ENCODE measurements around the gene DHX35. TPM values are rescaled to one million over a fixed set of nuclear protein-coding genes. Genes with fewer than 3 reads are reported as not detected.
"Not testable (repeated sequence)": the region's sequence is repeated elsewhere in the genome, so short reads cannot be mapped to it uniquely, and the experiment has no call there.

The DHX35 gene
- total RNA-seq, 4 donors from 2014 or later, result 6.6 to 16.8 (median 11.0) TPM

DNA sequence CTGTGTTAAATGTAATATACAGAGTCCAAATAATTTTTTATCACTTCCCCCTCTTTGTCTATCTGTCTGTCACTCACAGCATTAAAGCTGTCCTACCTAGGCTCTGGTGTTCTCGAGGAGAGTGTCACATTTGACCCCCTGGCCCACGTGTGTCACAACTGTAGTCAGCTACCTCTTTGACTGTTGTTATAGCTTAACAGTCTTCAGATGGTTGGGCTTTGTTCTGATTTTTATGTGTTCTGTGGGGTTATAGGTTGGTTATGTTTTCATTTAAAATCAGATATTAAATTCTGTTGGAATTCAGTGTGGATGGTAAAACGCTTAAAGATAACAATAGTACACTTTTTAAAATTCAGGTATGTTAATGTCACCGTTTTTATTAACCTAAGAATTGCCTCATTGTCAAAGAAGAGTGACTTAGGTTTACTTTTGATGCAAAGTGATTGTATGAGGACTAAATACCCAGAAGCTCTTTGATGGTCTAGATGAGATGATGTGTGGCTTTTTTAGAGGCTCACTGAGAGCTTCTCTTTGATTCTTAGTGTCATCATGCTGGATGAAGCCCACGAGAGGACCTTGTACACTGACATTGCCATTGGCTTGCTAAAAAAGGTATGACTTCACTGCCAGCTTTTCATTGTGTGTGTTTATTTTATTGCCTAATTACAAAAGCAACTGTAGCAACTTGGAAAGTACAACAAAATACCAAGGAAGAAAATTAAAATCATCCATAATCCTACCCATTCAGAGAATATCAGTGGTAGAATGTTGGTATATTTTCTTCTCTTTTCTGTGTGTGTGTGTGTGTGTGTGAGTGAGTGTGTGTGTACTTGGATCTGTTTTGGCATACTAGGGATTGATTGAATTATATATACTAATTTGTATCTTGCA, 29.9 kb downstream of the DHX35 start:
- intact Hi-C loops (cut with DNase I; ENCODE audit: low total_unique reads), result no loop called here
- 73 to 78% methylated on average over 5 of the region's 5 CpGs for WGBS, 2 donors
- no peak for DNase-seq (ENCODE audit: low spot score in 2 of 2)
- TF ChIP-seq POLR2A (IDR thresholded peaks at IDR 0.05), result no peak
- TF ChIP-seq, protein P1, sequence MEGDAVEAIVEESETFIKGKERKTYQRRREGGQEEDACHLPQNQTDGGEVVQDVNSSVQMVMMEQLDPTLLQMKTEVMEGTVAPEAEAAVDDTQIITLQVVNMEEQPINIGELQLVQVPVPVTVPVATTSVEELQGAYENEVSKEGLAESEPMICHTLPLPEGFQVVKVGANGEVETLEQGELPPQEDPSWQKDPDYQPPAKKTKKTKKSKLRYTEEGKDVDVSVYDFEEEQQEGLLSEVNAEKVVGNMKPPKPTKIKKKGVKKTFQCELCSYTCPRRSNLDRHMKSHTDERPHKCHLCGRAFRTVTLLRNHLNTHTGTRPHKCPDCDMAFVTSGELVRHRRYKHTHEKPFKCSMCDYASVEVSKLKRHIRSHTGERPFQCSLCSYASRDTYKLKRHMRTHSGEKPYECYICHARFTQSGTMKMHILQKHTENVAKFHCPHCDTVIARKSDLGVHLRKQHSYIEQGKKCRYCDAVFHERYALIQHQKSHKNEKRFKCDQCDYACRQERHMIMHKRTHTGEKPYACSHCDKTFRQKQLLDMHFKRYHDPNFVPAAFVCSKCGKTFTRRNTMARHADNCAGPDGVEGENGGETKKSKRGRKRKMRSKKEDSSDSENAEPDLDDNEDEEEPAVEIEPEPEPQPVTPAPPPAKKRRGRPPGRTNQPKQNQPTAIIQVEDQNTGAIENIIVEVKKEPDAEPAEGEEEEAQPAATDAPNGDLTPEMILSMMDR (IDR thresholded peaks at IDR 0.05), result no peak
- no peak overlapping the region for H3K4me3 ChIP-seq (ENCODE audit: low read depth, poor library complexity, severe bottlenecking)

DNA sequence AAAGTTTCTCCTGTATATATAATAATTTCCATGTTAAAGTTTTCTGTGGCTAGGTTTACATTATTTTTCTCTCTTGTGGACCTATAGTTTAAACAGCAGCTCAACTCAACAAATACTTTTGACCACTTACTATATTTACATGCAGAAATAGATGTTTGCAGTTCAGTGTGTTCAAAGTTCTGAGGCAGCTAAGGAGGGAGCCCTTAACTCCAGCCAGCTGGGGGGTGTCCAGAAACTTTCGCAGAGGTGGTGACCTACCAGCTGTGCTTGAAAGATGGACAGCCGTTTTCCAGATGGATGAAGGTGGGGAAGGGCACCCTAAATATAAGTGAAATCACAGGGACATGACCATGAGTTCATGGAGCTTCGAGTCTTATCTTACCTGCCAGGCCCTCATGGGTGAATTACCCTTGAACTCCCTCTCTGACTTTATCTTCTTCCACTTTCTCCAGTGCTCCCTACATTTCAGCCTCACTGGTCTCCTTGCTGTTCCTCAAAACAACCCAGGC, 33.4 kb downstream of the DHX35 start:
- 91 to 92% methylated on average over 3 of the region's 3 CpGs for WGBS, 2 donors
- H3K4me3 ChIP-seq (ENCODE audit: low read depth, poor library complexity, severe bottlenecking), result no peak overlapping the region
- DNase-seq (ENCODE audit: low spot score in 2 of 2), result no peak
- intact Hi-C loops (cut with DNase I; ENCODE audit: low total_unique reads), result no loop called here
- no peak for TF ChIP-seq POLR2A (IDR thresholded peaks at IDR 0.05)
- TF ChIP-seq, protein P1 (IDR thresholded peaks at IDR 0.05), result no peak

DNA sequence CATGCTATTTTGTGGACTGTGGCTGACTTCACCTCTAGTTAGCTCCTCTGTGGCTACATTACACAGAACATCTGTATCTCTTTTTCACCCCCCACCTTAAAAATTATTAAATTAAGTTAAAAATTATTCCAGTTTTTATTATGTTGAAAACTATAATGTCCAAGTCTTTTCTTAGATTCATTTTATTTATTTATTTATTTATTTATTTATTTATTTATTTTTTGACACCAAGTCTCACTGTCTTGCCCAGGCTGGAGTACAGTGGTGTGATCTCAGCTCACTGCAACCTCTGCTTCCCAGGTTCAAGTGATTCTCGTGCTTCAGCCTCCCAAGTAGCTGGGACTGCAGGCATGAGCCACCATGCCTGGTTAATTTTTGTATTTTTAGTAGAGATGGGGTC, 34.7 kb downstream of the DHX35 start:
- 90 to 100% methylated on average over 1 of the region's 1 CpG for WGBS, 2 donors
- H3K4me3 ChIP-seq (ENCODE audit: low read depth, poor library complexity, severe bottlenecking); DNase-seq (ENCODE audit: low spot score in 2 of 2); intact Hi-C loops (cut with DNase I; ENCODE audit: low total_unique reads): not testable (repeated sequence)

DNA sequence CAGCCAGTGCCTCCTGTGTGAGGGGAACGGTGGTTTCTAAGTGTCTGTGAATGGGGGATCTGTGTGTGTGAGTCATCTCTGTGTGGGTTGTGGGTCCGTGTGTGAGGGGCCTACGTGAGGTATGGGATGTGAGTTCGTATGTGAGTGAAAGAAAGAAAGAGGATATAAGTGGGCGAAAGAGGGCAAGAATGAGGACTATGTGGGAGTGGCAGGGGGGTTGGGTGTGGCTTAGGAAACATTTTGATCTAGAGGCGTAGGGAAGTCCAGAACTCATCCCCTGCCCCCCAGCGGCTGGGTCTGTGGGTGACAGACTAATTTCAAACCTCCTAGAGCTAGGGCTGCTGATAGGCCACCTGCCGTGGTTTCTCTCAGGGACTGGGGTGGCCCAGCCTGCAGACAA, 35.5 kb downstream of the DHX35 start:
- no peak for DNase-seq (ENCODE audit: low spot score in 2 of 2)
- TF ChIP-seq, protein P1 (IDR thresholded peaks at IDR 0.05), result no peak
- TF ChIP-seq POLR2A (IDR thresholded peaks at IDR 0.05), result no peak
- intact Hi-C loops (cut with DNase I; ENCODE audit: low total_unique reads), result no loop called here
- no peak overlapping the region for H3K4me3 ChIP-seq (ENCODE audit: low read depth, poor library complexity, severe bottlenecking)
- 85 to 89% methylated on average over 8 of the region's 8 CpGs for WGBS, 2 donors

DNA sequence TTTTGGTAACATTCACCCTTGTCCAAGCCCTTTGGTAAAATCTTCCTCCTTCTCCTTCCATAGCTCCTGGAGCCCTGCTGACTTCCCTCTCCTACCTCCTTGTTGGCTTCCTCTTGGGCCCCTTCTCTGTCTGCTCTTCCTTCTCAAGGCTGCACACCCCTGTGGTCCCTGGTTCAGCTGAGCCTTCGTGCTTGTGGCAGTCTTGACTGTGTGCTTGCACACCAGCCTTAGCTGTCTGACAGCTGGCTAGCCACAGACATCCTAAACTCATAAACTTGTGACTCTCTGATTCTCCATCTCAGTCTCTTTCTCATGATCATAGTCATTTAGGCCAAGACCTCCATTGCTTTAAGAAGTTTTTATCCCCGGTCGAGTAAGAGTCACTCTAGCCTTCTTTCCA, 37.1 kb downstream of the DHX35 start:
- H3K4me3 ChIP-seq (ENCODE audit: low read depth, poor library complexity, severe bottlenecking), result no peak overlapping the region

More for the DNA sequence above, 37.1 kb downstream of the DHX35 start:
- 93% methylated on average over 3 of the region's 3 CpGs for WGBS, 2 donors
- DNase-seq (ENCODE audit: low spot score in 2 of 2), result no peak
- no peak for TF ChIP-seq POLR2A (IDR thresholded peaks at IDR 0.05)
- TF ChIP-seq, protein P1 (IDR thresholded peaks at IDR 0.05), result no peak
- intact Hi-C loops (cut with DNase I; ENCODE audit: low total_unique reads), result no loop called here

Measured in lower leg skin (tissue), 4 donors.